ENCODE measurements around the gene TTLL10. TPM values are rescaled to one million over a fixed set of nuclear protein-coding genes. Genes with fewer than 3 reads are reported as not detected.

TTLL10 gene
- total and polyA plus RNA-seq, 2 experiments from 2014 or later, result not detected

DNA sequence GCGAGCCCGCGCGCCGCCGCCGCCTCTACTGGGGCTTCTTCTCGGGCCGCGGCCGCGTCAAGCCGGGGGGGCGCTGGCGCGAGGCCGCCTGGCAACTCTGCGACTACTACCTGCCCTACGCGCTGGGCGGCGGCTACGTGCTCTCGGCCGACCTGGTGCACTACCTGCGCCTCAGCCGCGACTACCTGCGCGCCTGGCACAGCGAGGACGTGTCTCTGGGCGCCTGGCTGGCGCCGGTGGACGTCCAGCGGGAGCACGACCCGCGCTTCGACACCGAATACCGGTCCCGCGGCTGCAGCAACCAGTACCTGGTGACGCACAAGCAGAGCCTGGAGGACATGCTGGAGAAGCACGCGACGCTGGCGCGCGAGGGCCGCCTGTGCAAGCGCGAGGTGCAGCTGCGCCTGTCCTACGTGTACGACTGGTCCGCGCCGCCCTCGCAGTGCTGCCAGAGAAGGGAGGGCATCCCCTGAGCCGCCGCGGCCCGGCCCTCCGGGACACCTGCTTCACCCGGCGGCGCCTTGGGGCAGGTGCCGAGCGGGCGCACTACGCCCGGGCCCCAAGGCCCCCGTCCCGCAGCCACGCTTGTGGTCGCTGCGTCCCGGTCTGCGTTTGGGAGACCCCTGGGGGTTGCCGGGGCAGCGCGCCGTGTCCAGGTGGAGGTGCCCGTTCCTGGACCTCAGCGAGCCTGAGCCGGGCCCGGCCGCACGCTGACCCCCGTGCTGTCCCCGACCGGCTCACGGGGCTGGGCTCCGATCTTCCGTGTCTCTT is 59.3 kb downstream of the TTLL10 start:
- H3K4me2 ChIP-seq (ENCODE audit: unreplicated experiment), result no peak overlapping the region
- peaks cover 12% of the 10 kb centered on the region for H3F3A ChIP-seq (ENCODE audit: insufficient read depth)
- H3K4me3 ChIP-seq, result peak overlapping the region; percentile 59
- H3K27me3 ChIP-seq (replicated peaks; ENCODE audit: insufficient read depth), result no peaks in the 10 kb centered on the region
- H3K9me3 ChIP-seq (ENCODE audit: low read depth), result no peaks in the 10 kb centered on the region
- H3K4me1 ChIP-seq (ENCODE audit: insufficient read depth), result peaks cover 13% of the 10 kb centered on the region
- H2AFZ ChIP-seq, result peak overlapping the region; percentile 60; the same call in 1 of the 2 replicates
- 82 to 86% methylated on average over 79 to 92 of the region's 98 CpGs for WGBS, 2 experiments (ENCODE audit: low coverage in 1 of 2, low lambda C conversion rate in 2 of 2, missing lambda C conversion rate in 2 of 2)
- no peaks in the 10 kb centered on the region for H3K9me2 ChIP-seq (ENCODE audit: insufficient read depth)
- H3K36me3 ChIP-seq (ENCODE audit: low read depth), result no peaks in the 10 kb centered on the region; the same call in 1 of the 2 replicates
- in situ Hi-C loops (cut with MboI), result no loop called here
- H3K9ac ChIP-seq, result peak overlapping the region; percentile 43; the same call in 1 of the 2 replicates
- TF ChIP-seq EZH2 (IDR thresholded peaks at IDR 0.05; ENCODE audit: insufficient read depth, poor library complexity, severe bottlenecking) (no peak), EZH2phosphoT487 (IDR thresholded peaks at IDR 0.05; ENCODE audit: insufficient read depth, low read depth) (no peak)
- H4K20me1 ChIP-seq (ENCODE audit: insufficient read depth), result no peaks in the 10 kb centered on the region
- H3K27ac ChIP-seq, result no peak overlapping the region
- peaks cover 57% of the 10 kb centered on the region for H3K79me2 ChIP-seq (ENCODE audit: insufficient read depth)
- no peak for DNase-seq

DNA sequence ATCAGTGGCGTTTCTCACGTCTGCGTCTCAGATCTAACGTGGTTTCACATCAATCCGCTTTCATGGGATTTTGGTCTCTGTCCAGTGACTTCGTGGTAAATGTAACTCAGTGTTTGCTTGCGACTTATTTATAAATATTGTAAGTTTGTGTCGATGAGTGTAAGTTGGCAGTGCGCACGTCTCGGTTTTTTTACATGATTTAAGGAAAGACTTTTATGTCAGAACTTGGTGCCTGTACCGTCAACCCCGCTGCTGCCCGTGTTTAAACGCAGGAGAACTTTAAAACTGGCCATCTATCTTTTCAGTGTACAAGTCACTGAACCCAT is 59.9 kb downstream of the TTLL10 start:
- H3K27me3 ChIP-seq (replicated peaks; ENCODE audit: insufficient read depth), result no peaks in the 10 kb centered on the region
- peaks cover 51% of the 10 kb centered on the region for H3K79me2 ChIP-seq (ENCODE audit: insufficient read depth)
- 97 to 98% methylated on average over 15 of the region's 15 CpGs for WGBS, 2 experiments (ENCODE audit: low coverage in 1 of 2, low lambda C conversion rate in 2 of 2, missing lambda C conversion rate in 2 of 2)
- no peak for TF ChIP-seq EZH2 (IDR thresholded peaks at IDR 0.05; ENCODE audit: insufficient read depth, poor library complexity, severe bottlenecking)
- TF ChIP-seq EZH2phosphoT487 (IDR thresholded peaks at IDR 0.05; ENCODE audit: insufficient read depth, low read depth), result no peak
- DNase-seq, result no peak
- H3K9ac ChIP-seq, result no peak overlapping the region
- no peaks in the 10 kb centered on the region for H3K36me3 ChIP-seq (ENCODE audit: low read depth)
- no peak overlapping the region for H2AFZ ChIP-seq
- no peaks in the 10 kb centered on the region for H3K9me3 ChIP-seq (ENCODE audit: low read depth)
- H3K4me3 ChIP-seq, result no peak overlapping the region
- no peak overlapping the region for H3K4me2 ChIP-seq (ENCODE audit: unreplicated experiment)
- H3K27ac ChIP-seq, result no peak overlapping the region
- in situ Hi-C loops (cut with MboI), result no loop called here
- no peaks in the 10 kb centered on the region for H3K9me2 ChIP-seq (ENCODE audit: insufficient read depth)
- peaks cover 12% of the 10 kb centered on the region for H3F3A ChIP-seq (ENCODE audit: insufficient read depth)
- no peaks in the 10 kb centered on the region for H4K20me1 ChIP-seq (ENCODE audit: insufficient read depth)
- peaks cover 13% of the 10 kb centered on the region for H3K4me1 ChIP-seq (ENCODE audit: insufficient read depth)

DNA sequence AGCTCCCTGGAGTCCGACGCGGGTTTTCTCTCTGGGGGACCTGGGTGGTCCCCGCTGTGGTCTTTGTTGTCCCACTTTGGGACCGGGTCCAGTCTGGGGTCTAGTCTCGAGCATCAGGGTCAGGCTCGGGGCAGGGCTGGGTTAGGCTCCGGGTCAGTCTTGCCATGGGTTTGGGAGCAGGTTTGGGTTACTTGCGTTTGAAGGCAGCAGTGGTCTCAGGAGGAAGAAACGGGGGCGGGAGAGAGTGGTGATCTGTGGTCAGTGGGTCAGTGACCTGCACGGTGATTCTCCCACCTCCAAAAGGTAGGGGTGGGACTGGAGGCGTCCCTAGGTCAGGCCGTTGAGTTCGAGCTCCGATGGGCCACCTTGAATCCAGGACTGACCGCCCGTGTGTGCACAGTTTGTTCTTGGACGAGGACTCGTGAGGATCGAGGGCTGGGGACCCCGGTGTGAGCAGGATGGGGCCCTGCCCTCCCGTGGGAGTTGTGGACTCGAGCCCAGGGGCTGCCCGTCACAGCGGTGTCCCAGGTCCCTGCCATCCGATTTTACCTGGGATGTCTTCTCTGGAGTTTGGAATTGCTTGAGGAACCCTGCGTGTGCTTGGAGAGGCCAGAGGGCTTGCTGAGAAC is 60.6 kb downstream of the TTLL10 start:
- in situ Hi-C loops (cut with MboI), result no loop called here
- peaks cover 44% of the 10 kb centered on the region for H3K79me2 ChIP-seq (ENCODE audit: insufficient read depth)
- H3K36me3 ChIP-seq (ENCODE audit: low read depth), result no peaks in the 10 kb centered on the region
- H3K9me3 ChIP-seq (ENCODE audit: low read depth), result no peaks in the 10 kb centered on the region
- DNase-seq, result no peak
- H2AFZ ChIP-seq, result no peak overlapping the region
- no peaks in the 10 kb centered on the region for H3K9me2 ChIP-seq (ENCODE audit: insufficient read depth)
- no peak overlapping the region for H3K4me3 ChIP-seq
- H3K9ac ChIP-seq, result no peak overlapping the region
- no peak overlapping the region for H3K27ac ChIP-seq
- H3K4me2 ChIP-seq (ENCODE audit: unreplicated experiment), result no peak overlapping the region
- TF ChIP-seq EZH2phosphoT487 (IDR thresholded peaks at IDR 0.05; ENCODE audit: insufficient read depth, low read depth) (no peak), EZH2 (IDR thresholded peaks at IDR 0.05; ENCODE audit: insufficient read depth, poor library complexity, severe bottlenecking) (no peak)
- H3K27me3 ChIP-seq (replicated peaks; ENCODE audit: insufficient read depth), result no peaks in the 10 kb centered on the region
- peaks cover 12% of the 10 kb centered on the region for H3F3A ChIP-seq (ENCODE audit: insufficient read depth)
- peaks cover 13% of the 10 kb centered on the region for H3K4me1 ChIP-seq (ENCODE audit: insufficient read depth)
- WGBS, 2 experiments (ENCODE audit: low coverage in 1 of 2, low lambda C conversion rate in 2 of 2, missing lambda C conversion rate in 2 of 2), result 91 to 94% methylated on average over 28 of the region's 28 CpGs
- no peaks in the 10 kb centered on the region for H4K20me1 ChIP-seq (ENCODE audit: insufficient read depth)

DNA sequence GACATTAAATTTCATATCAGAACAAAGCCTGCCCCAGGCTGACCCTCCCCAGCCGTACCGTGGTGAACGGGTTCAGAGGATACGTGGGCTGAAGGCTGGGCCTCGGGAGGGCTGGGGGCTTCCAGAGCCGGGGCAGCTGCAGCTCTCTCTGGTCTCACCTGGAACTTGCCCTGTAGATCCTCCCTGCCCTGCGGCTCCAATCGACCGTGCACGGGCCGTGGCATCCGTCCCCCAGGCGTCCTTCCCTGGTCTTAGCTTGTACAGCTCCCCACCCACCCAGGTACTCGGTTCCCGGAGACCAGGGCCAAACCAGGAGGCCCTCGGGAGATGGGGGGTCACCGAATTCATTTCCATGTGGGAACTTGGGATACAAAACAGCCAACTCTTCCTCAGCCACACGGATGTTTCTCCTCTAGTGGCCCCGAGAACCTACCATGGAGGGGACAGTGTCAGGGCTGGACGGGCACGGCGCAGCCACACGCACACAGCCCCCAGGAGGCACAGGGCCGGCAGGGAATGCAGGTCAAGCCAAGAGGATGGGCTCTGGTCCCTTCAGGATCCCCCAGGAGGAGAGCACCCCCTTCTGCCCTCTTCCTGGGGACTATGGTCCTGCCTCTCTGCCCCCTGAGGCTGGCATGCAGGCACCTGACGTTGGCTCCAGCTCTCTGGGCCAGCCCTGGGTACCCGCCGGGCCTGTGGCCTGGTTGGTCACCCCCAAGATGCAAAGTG is 61.5 kb downstream of the TTLL10 start:
- no peaks in the 10 kb centered on the region for H3K27me3 ChIP-seq (replicated peaks; ENCODE audit: insufficient read depth)
- H3K4me1 ChIP-seq (ENCODE audit: insufficient read depth), result peaks cover 10% of the 10 kb centered on the region
- no peak overlapping the region for H3K27ac ChIP-seq
- DNase-seq, result no peak
- no peak overlapping the region for H3K4me2 ChIP-seq (ENCODE audit: unreplicated experiment)
- peaks cover 35% of the 10 kb centered on the region for H3K79me2 ChIP-seq (ENCODE audit: insufficient read depth)
- TF ChIP-seq EZH2 (IDR thresholded peaks at IDR 0.05; ENCODE audit: insufficient read depth, poor library complexity, severe bottlenecking) (no peak), EZH2phosphoT487 (IDR thresholded peaks at IDR 0.05; ENCODE audit: insufficient read depth, low read depth) (no peak)
- WGBS, 2 experiments (ENCODE audit: low coverage in 1 of 2, low lambda C conversion rate in 2 of 2, missing lambda C conversion rate in 2 of 2), result 85 to 88% methylated on average over 26 to 27 of the region's 27 CpGs
- H3F3A ChIP-seq (ENCODE audit: insufficient read depth), result peaks cover 10% of the 10 kb centered on the region
- in situ Hi-C loops (cut with MboI), result no loop called here
- H3K36me3 ChIP-seq (ENCODE audit: low read depth), result no peaks in the 10 kb centered on the region
- H3K9ac ChIP-seq, result no peak overlapping the region
- H3K9me2 ChIP-seq (ENCODE audit: insufficient read depth), result no peaks in the 10 kb centered on the region
- no peak overlapping the region for H2AFZ ChIP-seq
- no peak overlapping the region for H3K4me3 ChIP-seq
- H4K20me1 ChIP-seq (ENCODE audit: insufficient read depth), result no peaks in the 10 kb centered on the region
- no peaks in the 10 kb centered on the region for H3K9me3 ChIP-seq (ENCODE audit: low read depth)

All from GM23248 (cell line).